Right ventricle myocardium inferior (tissue), 1 donor: Measurements from ENCODE around the gene LY86. TPM values are rescaled to one million over a fixed set of nuclear protein-coding genes. Genes with fewer than 3 reads are reported as not detected.
A peak's percentile ranks its signal among the peaks of the same experiment; 100 is the strongest.

Experiments used
- ATAC-seq: fragments of 200-7000 bp; cut with Tn5 transposase; one replicate; pipeline ENCODE4 v1.9.1; 2020; ENCODE audit warnings: mild to moderate bottlenecking, moderate library complexity
- DNase-seq: peaks from one replicate; pipeline ENCODE4 v3.0.0; 2021; ENCODE audit errors: missing footprints
- intact Hi-C: fragments of 100-400 bp; cut with DNase I; formaldehyde crosslinking; loops from one replicate; pipeline ENCODE4 v1.11.0; 2022
- total RNA-seq: library from RNA; stranded (reverse); fragmentation: NEBNext Ultra II Directional; extraction: Animal tissue kit (Norgen Biotek cat#: 25700); gene quantifications from one replicate; pipeline ENCODE4 v1.2.1, GENCODE V29; 2021
- donor health status: DM: no; HTN: yes; CAD: no; lungs with severe emphysema.

LY86 gene
- total RNA-seq, 1 donor from 2014 or later = 1.1 TPM

GRCh38 chr6:6639572-6639971 lies 51.1 kb downstream of the LY86 start:
- intact Hi-C loops = no loop called here
- DNase-seq (no peak), ATAC-seq (no peak)

- no peak for DNase-seq
- no peak for ATAC-seq
- intact Hi-C loops = no loop called here
These were observed 52.4 kb downstream of the LY86 start for GRCh38 chr6:6640926-6641325.

- DNase-seq = no peak
- ATAC-seq = no peak
- intact Hi-C loops = no loop called here
These were observed 54.9 kb downstream of the LY86 start for GRCh38 chr6:6643398-6643797.

GRCh38 chr6:6645261-6645917 lies 56.9 kb downstream of the LY86 start:
- ATAC-seq = no peak
- intact Hi-C loops = no loop called here

GRCh38 chr6:6646384-6646783 lies 57.9 kb downstream of the LY86 start:
- no peak for ATAC-seq
- intact Hi-C loops = no loop called here

More at GRCh38 chr6:6645261-6645917, 56.9 kb downstream of the LY86 start:
- no peak for DNase-seq

GRCh38 chr6:6646859-6647258 lies 58.3 kb downstream of the LY86 start:
- DNase-seq = no peak
- no peak for ATAC-seq
- intact Hi-C loops = no loop called here

More at GRCh38 chr6:6646384-6646783, 57.9 kb downstream of the LY86 start:
- no peak for DNase-seq

GRCh38 chr6:6648692-6649343 lies 60.3 kb downstream of the LY86 start:
- no peak for ATAC-seq
- intact Hi-C loops = no loop called here
- no peak for DNase-seq

- no peak for ATAC-seq
- no peak for DNase-seq
- intact Hi-C loops = no loop called here
These were observed 61.4 kb downstream of the LY86 start for GRCh38 chr6:6649824-6650349.

GRCh38 chr6:6650839-6651238 lies 62.3 kb downstream of the LY86 start:
- intact Hi-C loops = no loop called here
- ATAC-seq (no peak), DNase-seq (no peak)

GRCh38 chr6:6651335-6651734 lies 62.8 kb downstream of the LY86 start:
- no peak for ATAC-seq
- DNase-seq = no peak
- intact Hi-C loops = no loop called here

GRCh38 chr6:6652932-6653331 lies 64.4 kb downstream of the LY86 start:
- no peak for ATAC-seq
- intact Hi-C loops = no loop called here
- DNase-seq = no peak

- intact Hi-C loops = no loop called here
- peak; percentile 73 for ATAC-seq
- no peak for DNase-seq
These were observed 66.4 kb downstream of the LY86 start for GRCh38 chr6:6654599-6655575.

- ATAC-seq (no peak), DNase-seq (no peak)
- intact Hi-C loops = no loop called here
These were observed 67.3 kb downstream of the LY86 start for GRCh38 chr6:6655805-6656251.

- DNase-seq (no peak), ATAC-seq (no peak)
- intact Hi-C loops = no loop called here
These were observed 67.8 kb downstream of the LY86 start for GRCh38 chr6:6656287-6656686.

- no peak for ATAC-seq
- intact Hi-C loops = no loop called here
- no peak for DNase-seq
These were observed 68.7 kb downstream of the LY86 start for GRCh38 chr6:6657085-6657819.

GRCh38 chr6:6657820-6658217 lies 69.3 kb downstream of the LY86 start:
- ATAC-seq = no peak
- intact Hi-C loops = no loop called here

GRCh38 chr6:6659600-6660327 lies 71.2 kb downstream of the LY86 start:
- ATAC-seq (peak; percentile 41), DNase-seq (no peak)
- intact Hi-C loops = loop anchor here (5.0 kb wide), 1 partner anchor 102 kb away; no protein-coding TSS in a partner anchor

More at GRCh38 chr6:6657820-6658217, 69.3 kb downstream of the LY86 start:
- DNase-seq = no peak
